C4-2B (cell line): ENCODE measurements around the gene RGS10.

ENCODE experiments used
- ZFX ChIP-seq: fragments of 450-650 bp; IDR thresholded peaks from 2 replicates; pipeline ENCODE4 v1.6.1; 2017
- TF ChIP-seq, protein P1 (sequence below): fragments of 450-650 bp; conservative IDR thresholded peaks from 2 replicates; pipeline ENCODE4 v1.5.1; 2017; ENCODE audit warnings: mild to moderate bottlenecking

DNA sequence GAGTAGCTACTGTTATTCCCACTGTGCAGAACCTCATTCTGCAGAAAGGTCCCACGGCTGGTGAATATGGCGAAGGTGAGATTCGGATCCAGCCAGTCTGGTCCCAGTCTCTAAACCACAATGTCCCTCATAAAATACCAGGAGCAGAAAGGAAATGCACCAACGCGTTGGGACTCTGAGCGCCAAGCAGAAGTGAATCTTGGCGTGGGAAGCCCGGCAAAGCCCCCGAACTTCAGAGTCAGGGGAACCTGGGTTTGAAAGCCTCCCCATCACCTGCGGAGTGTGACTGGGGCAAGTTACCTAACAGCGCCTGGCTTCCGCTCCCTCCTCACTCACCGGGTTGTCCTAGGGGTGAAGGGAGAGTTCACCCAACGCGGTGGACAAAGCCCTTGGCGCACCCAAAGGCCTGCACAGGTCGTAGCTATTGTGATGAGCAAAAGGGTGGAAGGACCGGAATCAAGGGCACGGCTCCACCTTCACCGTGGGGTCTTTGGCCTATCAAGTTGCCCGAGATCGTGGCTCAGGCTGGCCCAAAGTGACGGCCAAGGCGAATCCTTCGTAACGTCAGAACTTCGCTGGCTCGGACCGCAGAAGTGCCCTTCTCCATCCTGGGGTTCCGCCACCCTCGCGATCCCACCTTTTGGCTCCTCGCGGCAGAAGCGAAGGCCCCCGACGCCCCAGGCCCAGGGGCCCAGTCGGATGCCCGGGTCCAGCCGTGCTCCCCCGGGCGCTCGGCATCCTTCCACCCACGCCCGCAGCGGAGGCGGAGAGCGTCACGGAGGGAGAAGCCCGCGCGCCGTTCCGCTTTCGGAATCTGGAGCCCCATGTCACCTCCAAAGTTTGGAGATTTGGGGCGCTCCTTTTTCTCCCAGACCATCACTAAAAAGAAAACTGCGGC, 811 bp downstream of the RGS10 start:
- TF ChIP-seq, protein P1, sequence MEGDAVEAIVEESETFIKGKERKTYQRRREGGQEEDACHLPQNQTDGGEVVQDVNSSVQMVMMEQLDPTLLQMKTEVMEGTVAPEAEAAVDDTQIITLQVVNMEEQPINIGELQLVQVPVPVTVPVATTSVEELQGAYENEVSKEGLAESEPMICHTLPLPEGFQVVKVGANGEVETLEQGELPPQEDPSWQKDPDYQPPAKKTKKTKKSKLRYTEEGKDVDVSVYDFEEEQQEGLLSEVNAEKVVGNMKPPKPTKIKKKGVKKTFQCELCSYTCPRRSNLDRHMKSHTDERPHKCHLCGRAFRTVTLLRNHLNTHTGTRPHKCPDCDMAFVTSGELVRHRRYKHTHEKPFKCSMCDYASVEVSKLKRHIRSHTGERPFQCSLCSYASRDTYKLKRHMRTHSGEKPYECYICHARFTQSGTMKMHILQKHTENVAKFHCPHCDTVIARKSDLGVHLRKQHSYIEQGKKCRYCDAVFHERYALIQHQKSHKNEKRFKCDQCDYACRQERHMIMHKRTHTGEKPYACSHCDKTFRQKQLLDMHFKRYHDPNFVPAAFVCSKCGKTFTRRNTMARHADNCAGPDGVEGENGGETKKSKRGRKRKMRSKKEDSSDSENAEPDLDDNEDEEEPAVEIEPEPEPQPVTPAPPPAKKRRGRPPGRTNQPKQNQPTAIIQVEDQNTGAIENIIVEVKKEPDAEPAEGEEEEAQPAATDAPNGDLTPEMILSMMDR: no peak
- TF ChIP-seq ZFX: no peak
